ENCODE data around the gene COMMD2.

The COMMD2 gene

DNA sequence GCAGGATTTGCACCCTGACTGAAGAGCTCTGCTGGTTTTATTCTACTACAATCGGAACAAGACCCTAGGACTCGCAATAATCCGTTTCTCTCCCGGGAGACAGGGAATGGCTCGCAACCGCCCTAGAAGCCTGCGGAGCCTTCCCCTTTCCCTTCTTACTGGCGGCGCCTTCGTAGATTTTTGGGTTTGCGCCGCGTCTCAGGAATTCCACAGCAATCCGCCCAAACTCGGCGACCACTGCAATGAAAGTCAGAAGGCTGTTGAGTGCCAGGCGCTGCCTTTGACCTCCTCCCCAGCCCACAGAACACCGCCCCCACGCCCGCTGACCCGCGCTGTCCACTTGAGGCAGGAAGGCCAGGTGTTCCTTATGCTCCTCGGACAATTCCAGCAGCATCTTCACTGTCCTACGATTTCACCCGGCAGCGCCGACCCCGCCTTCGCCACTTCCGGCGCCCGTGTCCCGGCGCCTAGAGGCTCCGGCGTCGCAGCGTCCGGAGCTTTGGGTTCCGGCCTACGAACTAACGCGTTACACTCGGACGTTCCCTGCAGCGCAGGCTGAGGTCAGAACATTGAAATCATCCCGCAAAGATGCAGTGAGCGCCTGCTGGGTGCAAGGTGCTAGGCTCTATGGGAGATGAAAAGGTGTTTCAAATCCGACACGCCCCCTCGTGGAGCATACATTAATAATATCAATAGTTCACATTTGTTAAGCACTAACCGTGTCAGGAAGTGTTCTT, at the start of gene COMMD2:
Gene COMMD2 (minus strand): TSS at position 439 of the 737 bp plus-strand sequence. CDS start 45 bp downstream, at position 394.
- peak within 1 kb of the TSS; percentile 78 for H3K4me3 ChIP-seq (ENCODE audit: low read depth, low read length)
- TF ChIP-seq, protein P1, sequence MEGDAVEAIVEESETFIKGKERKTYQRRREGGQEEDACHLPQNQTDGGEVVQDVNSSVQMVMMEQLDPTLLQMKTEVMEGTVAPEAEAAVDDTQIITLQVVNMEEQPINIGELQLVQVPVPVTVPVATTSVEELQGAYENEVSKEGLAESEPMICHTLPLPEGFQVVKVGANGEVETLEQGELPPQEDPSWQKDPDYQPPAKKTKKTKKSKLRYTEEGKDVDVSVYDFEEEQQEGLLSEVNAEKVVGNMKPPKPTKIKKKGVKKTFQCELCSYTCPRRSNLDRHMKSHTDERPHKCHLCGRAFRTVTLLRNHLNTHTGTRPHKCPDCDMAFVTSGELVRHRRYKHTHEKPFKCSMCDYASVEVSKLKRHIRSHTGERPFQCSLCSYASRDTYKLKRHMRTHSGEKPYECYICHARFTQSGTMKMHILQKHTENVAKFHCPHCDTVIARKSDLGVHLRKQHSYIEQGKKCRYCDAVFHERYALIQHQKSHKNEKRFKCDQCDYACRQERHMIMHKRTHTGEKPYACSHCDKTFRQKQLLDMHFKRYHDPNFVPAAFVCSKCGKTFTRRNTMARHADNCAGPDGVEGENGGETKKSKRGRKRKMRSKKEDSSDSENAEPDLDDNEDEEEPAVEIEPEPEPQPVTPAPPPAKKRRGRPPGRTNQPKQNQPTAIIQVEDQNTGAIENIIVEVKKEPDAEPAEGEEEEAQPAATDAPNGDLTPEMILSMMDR (IDR thresholded peaks at IDR 0.05; ENCODE audit: low read depth, low read length), result no peak

- TF ChIP-seq, protein P1 (IDR thresholded peaks at IDR 0.05; ENCODE audit: low read depth, low read length), result no peak
- H3K4me3 ChIP-seq (ENCODE audit: low read depth, low read length), result no peak overlapping the region
These were observed 49.4 kb upstream of the COMMD2 start for GRCh38 chr3:149801639-149802038.

GRCh38 chr3:149801195-149801594, 48.9 kb upstream of the COMMD2 start:
- TF ChIP-seq, protein P1 (IDR thresholded peaks at IDR 0.05; ENCODE audit: low read depth, low read length), result no peak
- H3K4me3 ChIP-seq (ENCODE audit: low read depth, low read length), result no peak overlapping the region

DNA sequence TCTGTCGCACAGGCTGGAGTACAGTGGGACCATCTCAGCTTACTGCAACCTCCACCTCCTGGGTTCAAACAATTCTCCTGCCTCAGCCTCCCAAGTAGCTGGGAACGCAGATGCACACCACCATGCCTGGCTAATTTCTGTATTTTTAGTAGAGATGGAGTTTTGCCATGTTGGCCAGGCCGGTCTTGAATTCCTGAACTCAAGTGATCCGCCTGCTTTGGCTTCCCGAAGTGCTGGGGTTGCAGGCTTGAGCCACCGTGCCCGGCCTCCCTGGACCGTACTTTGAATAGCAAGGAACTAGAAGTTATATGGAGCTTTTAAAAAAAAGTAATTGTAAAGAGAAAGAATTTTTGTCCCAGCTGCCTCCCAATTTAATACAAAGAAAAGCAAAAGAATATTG, 48.4 kb upstream of the COMMD2 start:
- H3K4me3 ChIP-seq (ENCODE audit: low read depth, low read length), result no peak overlapping the region
- TF ChIP-seq, protein P1 (IDR thresholded peaks at IDR 0.05; ENCODE audit: low read depth, low read length), result no peak

GRCh38 chr3:149796026-149796425, 43.7 kb upstream of the COMMD2 start:
- no peak overlapping the region for H3K4me3 ChIP-seq (ENCODE audit: low read depth, low read length)
- TF ChIP-seq, protein P1 (IDR thresholded peaks at IDR 0.05; ENCODE audit: low read depth, low read length), result no peak

DNA sequence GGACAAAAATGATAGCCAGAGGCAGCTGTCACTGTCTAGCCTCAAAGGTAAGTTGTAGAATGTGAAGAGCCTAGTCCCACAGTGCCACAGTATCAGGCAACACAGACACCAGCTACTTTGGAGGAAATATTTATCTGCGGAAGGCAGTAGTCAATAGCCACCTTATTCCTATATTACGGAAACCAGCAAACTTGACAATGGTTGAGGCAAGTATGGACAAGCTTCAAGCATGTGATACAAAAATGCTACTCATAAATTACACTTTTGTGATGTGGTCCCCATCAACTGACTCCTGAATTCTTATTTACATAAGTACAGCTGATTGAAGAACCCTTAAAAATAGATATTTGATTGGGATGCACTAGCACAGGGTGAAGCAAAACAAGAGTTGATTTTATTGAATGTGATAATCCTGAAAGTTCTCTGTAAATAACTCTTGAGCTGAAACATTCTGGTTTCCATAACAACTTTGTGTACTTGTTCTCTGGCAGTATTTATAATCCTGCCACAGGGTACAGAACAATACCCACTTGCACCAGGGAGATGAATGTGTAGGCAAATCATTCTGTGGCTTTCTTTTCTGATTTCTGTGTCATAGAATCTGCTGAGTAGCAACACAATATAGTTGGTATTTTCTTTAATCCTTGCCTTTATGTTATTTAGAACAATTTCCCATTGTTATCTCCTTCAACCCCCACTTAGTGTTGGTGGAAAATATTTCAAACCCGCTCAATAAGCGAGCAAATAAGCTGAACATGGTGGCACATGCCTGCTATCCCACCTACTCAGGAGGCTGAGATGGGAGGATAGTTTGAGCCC, 40.4 kb upstream of the COMMD2 start, which contains the start of gene ANKUB1:
Gene ANKUB1 (minus strand): TSS at position 103 of the 819 bp plus-strand sequence. CDS start 188 bp downstream, outside the sequence.
- TF ChIP-seq, protein P1 (IDR thresholded peaks at IDR 0.05; ENCODE audit: low read depth, low read length), result no peak
- H3K4me3 ChIP-seq (ENCODE audit: low read depth, low read length), result no peak within 1 kb of the TSS

- TF ChIP-seq, protein P1 (IDR thresholded peaks at IDR 0.05; ENCODE audit: low read depth, low read length), result no peak
- no peak overlapping the region for H3K4me3 ChIP-seq (ENCODE audit: low read depth, low read length)
These were observed 38.4 kb upstream of the COMMD2 start for GRCh38 chr3:149790698-149791097.

All from WI38 (cell line).